ENCODE data around the gene MID1. TPM values are rescaled to one million over a fixed set of nuclear protein-coding genes. Genes with fewer than 3 reads are reported as not detected.

Gene MID1
- total RNA-seq, 2 experiments from 2014 or later = 0.61 to 1.1 TPM

DNA sequence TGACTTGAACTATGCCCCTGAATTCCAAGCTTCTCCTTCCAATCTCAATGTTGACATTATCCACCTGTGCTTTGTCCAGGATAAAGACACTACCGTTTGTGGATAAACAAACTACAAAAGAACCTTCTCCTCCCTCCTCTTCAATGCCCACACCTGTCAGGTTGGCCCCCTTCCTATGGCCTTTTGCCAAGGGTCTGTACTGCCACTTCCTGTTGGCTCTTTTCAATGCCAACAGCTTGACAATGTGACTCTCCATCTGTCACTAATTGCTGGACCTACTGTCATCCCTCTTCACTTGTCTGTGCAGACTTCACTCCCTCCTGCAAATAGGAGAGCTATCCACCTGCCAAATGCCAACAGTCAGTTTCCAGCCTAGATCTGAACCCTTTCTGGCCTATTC is 35.8 kb upstream of the MID1 start:
- no peaks in the 10 kb centered on the region for H3K27me3 Mint-ChIP-seq
- intact Hi-C loops (cut with micrococcal nuclease) = no loop called here
- ChIA-PET CTCF (interaction anchor here (1.4 kb wide), 1 partner anchor 67 kb away, joined by 5 read pairs; no protein-coding TSS in a partner anchor), POLR2A (no interaction called here)
- H3K36me3 Mint-ChIP-seq (ENCODE audit: low read depth) = no peaks in the 10 kb centered on the region
- DNase-seq (no peak), ATAC-seq (no peak)
- no peak overlapping the region for H3K27ac Mint-ChIP-seq
- H3K4me3 Mint-ChIP-seq = no peak overlapping the region
- TF ChIP-seq, protein P1, sequence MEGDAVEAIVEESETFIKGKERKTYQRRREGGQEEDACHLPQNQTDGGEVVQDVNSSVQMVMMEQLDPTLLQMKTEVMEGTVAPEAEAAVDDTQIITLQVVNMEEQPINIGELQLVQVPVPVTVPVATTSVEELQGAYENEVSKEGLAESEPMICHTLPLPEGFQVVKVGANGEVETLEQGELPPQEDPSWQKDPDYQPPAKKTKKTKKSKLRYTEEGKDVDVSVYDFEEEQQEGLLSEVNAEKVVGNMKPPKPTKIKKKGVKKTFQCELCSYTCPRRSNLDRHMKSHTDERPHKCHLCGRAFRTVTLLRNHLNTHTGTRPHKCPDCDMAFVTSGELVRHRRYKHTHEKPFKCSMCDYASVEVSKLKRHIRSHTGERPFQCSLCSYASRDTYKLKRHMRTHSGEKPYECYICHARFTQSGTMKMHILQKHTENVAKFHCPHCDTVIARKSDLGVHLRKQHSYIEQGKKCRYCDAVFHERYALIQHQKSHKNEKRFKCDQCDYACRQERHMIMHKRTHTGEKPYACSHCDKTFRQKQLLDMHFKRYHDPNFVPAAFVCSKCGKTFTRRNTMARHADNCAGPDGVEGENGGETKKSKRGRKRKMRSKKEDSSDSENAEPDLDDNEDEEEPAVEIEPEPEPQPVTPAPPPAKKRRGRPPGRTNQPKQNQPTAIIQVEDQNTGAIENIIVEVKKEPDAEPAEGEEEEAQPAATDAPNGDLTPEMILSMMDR (IDR thresholded peaks at IDR 0.05) = no peak
- H3K9me3 Mint-ChIP-seq = no peaks in the 10 kb centered on the region
- H3K4me1 Mint-ChIP-seq (ENCODE audit: low read depth) = no peaks in the 10 kb centered on the region

DNA sequence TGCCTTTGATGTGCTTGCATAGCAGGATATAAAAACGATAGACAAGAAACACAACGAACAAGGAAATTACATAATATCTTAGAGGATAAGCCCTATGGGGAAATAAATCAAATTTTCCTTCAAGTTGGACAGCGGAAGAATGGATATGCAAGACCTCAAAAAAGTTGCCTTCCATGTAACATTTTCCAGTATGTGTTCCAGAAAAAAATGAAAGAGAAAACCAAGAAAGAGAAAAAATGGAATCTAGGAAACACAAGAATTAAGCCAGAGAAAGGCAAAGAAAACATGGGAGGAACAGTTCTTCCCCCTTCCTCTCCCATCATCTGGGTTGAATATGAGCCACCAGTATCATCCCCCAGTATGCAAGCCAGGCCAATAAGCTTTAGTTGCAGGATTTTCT is 34.6 kb upstream of the MID1 start:
- Mint-ChIP-seq H3K27me3 (no peaks in the 10 kb centered on the region), H3K27ac (no peak overlapping the region), H3K4me3 (no peak overlapping the region), H3K4me1 (ENCODE audit: low read depth) (no peaks in the 10 kb centered on the region), H3K9me3 (no peaks in the 10 kb centered on the region), H3K36me3 (ENCODE audit: low read depth) (no peaks in the 10 kb centered on the region)
- ATAC-seq = no peak
- DNase-seq = no peak
- CTCF ChIA-PET = no interaction called here
- intact Hi-C loops (cut with micrococcal nuclease) = no loop called here
- TF ChIP-seq, protein P1 (IDR thresholded peaks at IDR 0.05) = no peak
- POLR2A ChIA-PET = no interaction called here

DNA sequence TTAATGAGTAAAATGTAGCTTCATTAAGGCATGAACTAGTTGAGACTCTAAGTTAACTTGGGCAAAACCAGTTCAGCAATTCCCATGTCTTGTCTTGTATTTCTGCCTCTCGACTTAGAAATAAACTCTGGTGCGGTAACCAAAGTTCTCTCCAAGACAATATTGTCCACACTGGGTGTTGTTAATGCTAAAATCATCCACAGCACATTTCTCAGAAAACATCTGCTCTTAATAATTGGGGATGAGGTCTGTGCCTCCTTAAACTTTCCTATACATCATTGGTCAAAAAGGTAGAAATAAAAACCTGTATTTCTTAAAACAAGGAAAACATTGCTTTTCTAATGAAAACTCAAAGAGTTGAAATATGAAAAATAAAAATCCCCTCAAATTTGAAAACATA is 32.9 kb upstream of the MID1 start:
- no peaks in the 10 kb centered on the region for H3K36me3 Mint-ChIP-seq (ENCODE audit: low read depth)
- intact Hi-C loops (cut with micrococcal nuclease) = no loop called here

DNA sequence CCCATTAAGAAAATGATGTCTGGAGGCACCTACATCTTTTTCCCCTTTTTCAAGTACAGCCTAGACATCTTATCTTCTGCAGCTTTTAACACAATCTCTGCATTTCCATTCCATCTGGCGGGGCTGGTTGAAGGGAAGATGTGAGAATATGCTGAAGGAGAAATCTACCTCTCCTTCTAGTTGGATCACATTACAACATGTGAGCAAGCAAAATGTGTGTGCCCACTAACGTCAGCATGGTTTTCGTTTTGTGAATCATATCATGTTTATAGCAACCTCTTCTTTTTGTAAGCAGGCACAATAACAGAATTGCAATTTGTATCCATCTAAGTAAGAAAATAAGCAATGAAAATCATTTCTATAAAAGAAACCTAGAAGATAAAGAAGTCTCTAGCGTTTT is 28.9 kb upstream of the MID1 start:
- Mint-ChIP-seq H3K27me3 (no peaks in the 10 kb centered on the region), H3K4me3 (no peak overlapping the region), H3K4me1 (ENCODE audit: low read depth) (no peaks in the 10 kb centered on the region), H3K27ac (no peak overlapping the region), H3K36me3 (ENCODE audit: low read depth) (no peaks in the 10 kb centered on the region), H3K9me3 (no peaks in the 10 kb centered on the region)
- ATAC-seq (no peak), DNase-seq (no peak)
- TF ChIP-seq, protein P1 (IDR thresholded peaks at IDR 0.05) = no peak
- CTCF ChIA-PET = no interaction called here
- POLR2A ChIA-PET = no interaction called here
- intact Hi-C loops (cut with micrococcal nuclease) = no loop called here

More for the DNA sequence above, 32.9 kb upstream of the MID1 start:
- Mint-ChIP-seq H3K27ac (no peak overlapping the region), H3K4me1 (ENCODE audit: low read depth) (no peaks in the 10 kb centered on the region), H3K9me3 (no peaks in the 10 kb centered on the region), H3K27me3 (no peaks in the 10 kb centered on the region), H3K4me3 (no peak overlapping the region)
- ATAC-seq = no peak
- ChIA-PET CTCF (no interaction called here), POLR2A (no interaction called here)
- TF ChIP-seq, protein P1 (IDR thresholded peaks at IDR 0.05) = no peak
- DNase-seq = no peak

DNA sequence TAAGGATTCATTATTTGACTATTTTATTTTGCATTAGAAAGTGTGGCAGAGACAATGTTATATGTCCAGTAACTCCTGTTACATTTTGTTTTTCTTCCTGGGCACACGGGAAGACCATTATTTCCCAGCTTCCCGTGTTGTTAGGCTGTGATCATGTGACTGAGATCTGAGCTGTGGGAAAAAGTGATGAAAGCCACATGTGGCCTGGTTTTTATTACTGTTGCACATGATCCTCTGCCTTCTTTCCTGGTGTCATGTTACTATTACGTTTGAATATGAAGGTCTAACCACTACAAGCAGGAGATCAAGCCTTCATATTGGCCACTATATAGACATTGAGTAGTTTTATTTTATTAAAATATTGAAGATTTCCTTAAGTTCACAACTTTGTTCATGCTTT is 28.2 kb upstream of the MID1 start:
- H3K4me3 Mint-ChIP-seq = no peak overlapping the region
- no peaks in the 10 kb centered on the region for H3K36me3 Mint-ChIP-seq (ENCODE audit: low read depth)
- DNase-seq (no peak), ATAC-seq (no peak)
- no peaks in the 10 kb centered on the region for H3K27me3 Mint-ChIP-seq
- intact Hi-C loops (cut with micrococcal nuclease) = no loop called here
- TF ChIP-seq, protein P1 (IDR thresholded peaks at IDR 0.05) = no peak
- no peak overlapping the region for H3K27ac Mint-ChIP-seq
- no peaks in the 10 kb centered on the region for H3K9me3 Mint-ChIP-seq
- ChIA-PET POLR2A (no interaction called here), CTCF (no interaction called here)
- H3K4me1 Mint-ChIP-seq (ENCODE audit: low read depth) = no peaks in the 10 kb centered on the region

All from activated CD8-positive, alpha-beta T cell treated with anti-CD3 and anti-CD28 coated beads for 36 hours (primary cell).